Liver (tissue), 9 donors: ENCODE measurements around the gene GNPTG. TPM values are rescaled to one million over a fixed set of nuclear protein-coding genes. Genes with fewer than 3 reads are reported as not detected.
A peak's percentile ranks its signal among the peaks of the same experiment; 100 is the strongest.

Experiments
- DNase-seq: peaks from one replicate; pipeline ENCODE4 v3.0.0-alpha.2; 2017; ENCODE audit warnings: low spot score
- H3K27ac ChIP-seq, 2 donors: one replicate each; pipeline ENCODE4 v1.7.0; 2013; ENCODE audit warnings: inconsistent platforms in 2 of 2, low read length in 2 of 2, control low read depth in 1 of 2, low read depth in 1 of 2, mild to moderate bottlenecking in 1 of 2
- H3K27me3 ChIP-seq, 4 donors: one replicate each; pipeline versions ENCODE4 v1.6.1 to v1.7.0; 2013; ENCODE audit warnings: low read length in 3 of 4, inconsistent platforms in 1 of 4, mild to moderate bottlenecking in 1 of 4, moderate library complexity in 1 of 4; ENCODE audit not compliant: control insufficient read depth in 4 of 4, insufficient read depth in 4 of 4
- H3K36me3 ChIP-seq, 4 donors: one replicate each; pipeline versions ENCODE4 v1.6.1 to v1.7.0; 2013; ENCODE audit warnings: low read length in 3 of 4, mild to moderate bottlenecking in 3 of 4, low read depth in 1 of 4, moderate library complexity in 1 of 4; ENCODE audit not compliant: control insufficient read depth in 4 of 4, insufficient read depth in 3 of 4
- H3K4me1 ChIP-seq, 4 donors: one replicate each; pipeline versions ENCODE4 v1.6.1 to v1.7.0; 2013; ENCODE audit warnings: low read length in 3 of 4, mild to moderate bottlenecking in 3 of 4, moderate library complexity in 1 of 4; ENCODE audit not compliant: control insufficient read depth in 4 of 4, insufficient read depth in 4 of 4
- H3K4me3 ChIP-seq, 3 donors: one replicate each; pipeline versions ENCODE4 v1.6.1 to v1.7.0; 2013; ENCODE audit warnings: low read length in 3 of 3, control low read depth in 1 of 3, low read depth in 1 of 3, mild to moderate bottlenecking in 1 of 3
- H3K9ac ChIP-seq, 2 donors: one replicate each; pipeline ENCODE4 v1.7.0; 2013; ENCODE audit warnings: low read length in 2 of 2, mild to moderate bottlenecking in 2 of 2, moderate library complexity in 2 of 2, control low read depth in 1 of 2, low read depth in 1 of 2
- H3K9me3 ChIP-seq, 4 donors: one replicate each; pipeline versions ENCODE4 v1.6.1 to v1.7.0; 2013; ENCODE audit warnings: low read length in 3 of 4; ENCODE audit not compliant: control insufficient read depth in 4 of 4
- ATF3 ChIP-seq: IDR thresholded peaks from 2 replicates; pipeline ENCODE4 v1.6.1; 2016; ENCODE audit warnings: antibody characterized with exemption
- FOXA1 ChIP-seq: IDR thresholded peaks from 2 replicates; pipeline ENCODE4 v1.6.1; 2016; ENCODE audit warnings: antibody characterized with exemption
- GABPA ChIP-seq, 2 donors: IDR thresholded peaks in 1 of 2; conservative IDR thresholded peaks in 1 of 2; 2 replicates each; pipeline ENCODE4 v1.6.1; 2016; ENCODE audit warnings: antibody characterized with exemption in 2 of 2, mild to moderate bottlenecking in 1 of 2, moderate library complexity in 1 of 2
- JUND ChIP-seq, 2 donors: IDR thresholded peaks; 2 replicates each; pipeline ENCODE4 v1.6.1; 2016; ENCODE audit warnings: antibody characterized with exemption in 2 of 2
- NR2F2 ChIP-seq: IDR thresholded peaks from 2 replicates; pipeline ENCODE4 v1.6.1; 2016; ENCODE audit warnings: antibody characterized with exemption
- RXRA ChIP-seq, 2 donors: IDR thresholded peaks; 2 replicates each; pipeline ENCODE4 v1.6.1; 2017 to 2018; ENCODE audit warnings: antibody characterized with exemption in 2 of 2, mild to moderate bottlenecking in 1 of 2
- SP1 ChIP-seq: IDR thresholded peaks from 2 replicates; pipeline ENCODE4 v1.6.1; 2018; ENCODE audit warnings: antibody characterized with exemption, mild to moderate bottlenecking
- ZBTB33 ChIP-seq: IDR thresholded peaks from 2 replicates; pipeline ENCODE4 v1.6.1; 2016; ENCODE audit warnings: antibody characterized with exemption
- whole genome bisulfite sequencing: extraction: QIAGEN DNeasy Blood & Tissue Kit; methylation state at CpG from one replicate; pipeline ENCODE4 v1.1.7; 2013; 5-methylcytosine and 5-hydroxymethylcytosine counted together
- polyA plus RNA-seq, 2 donors: library from polyadenylated mRNA; stranded (reverse) in 1 of 2; unstranded in 1 of 2; fragments of 200-250 nt in 1 of 2; fragments of >200 nt in 1 of 2; fragmentation: Nextera tagmentation in 1 of 2; extraction: Ambion mirVana in 1 of 2; gene quantifications; one replicate each; pipeline versions ENCODE4 v1.2.1 to v1.2.3, GENCODE V29; 2013 to 2015
- total RNA-seq, 2 donors: library from RNA; depleted of rRNA; stranded (reverse); fragments of >200 nt; gene quantifications; one replicate each; pipeline ENCODE4 v1.2.3, GENCODE V29; 2014
- donor health status: healthy.
- donor health status: healthy.
- donor health status: healthy.
- donor health status: healthy.
- donor health status: healthy.

GNPTG gene
- total and polyA plus RNA-seq, 4 donors, result 24.4 to 79.6 (median 41.0) TPM

GRCh38 chr16:1407753-1408152, 56.0 kb downstream of the GNPTG start:
- no peaks in the 10 kb centered on the region for H3K27me3 ChIP-seq
- TF ChIP-seq RXRA (IDR thresholded peaks at IDR 0.05) (no peak), ZBTB33 (no peak)
- H3K36me3 ChIP-seq, result peaks cover 0 to 25% (median 11%) of the 10 kb centered on the region in 4 donors
- no peak for DNase-seq
- H3K9ac ChIP-seq, result no peak overlapping the region
- H3K9me3 ChIP-seq, result no peaks in the 10 kb centered on the region
- no peak overlapping the region for H3K27ac ChIP-seq
- H3K4me1 ChIP-seq, result peaks cover 5 to 12% (median 7%) of the 10 kb centered on the region in 4 donors
- 42% methylated on average over 11 of the region's 11 CpGs for WGBS
- peak overlapping the region in 1 of 3 donors; percentile 9 for H3K4me3 ChIP-seq

- 8% methylated on average over 42 of the region's 42 CpGs for WGBS
- no peaks in the 10 kb centered on the region for H3K9me3 ChIP-seq
- H3K9ac ChIP-seq, result no peak overlapping the region
- H3K27me3 ChIP-seq, result no peaks in the 10 kb centered on the region
- H3K4me1 ChIP-seq, result peaks cover 5 to 12% (median 8%) of the 10 kb centered on the region in 4 donors
- H3K36me3 ChIP-seq, result peaks cover 0 to 20% (median 7%) of the 10 kb centered on the region in 4 donors
- TF ChIP-seq SP1, result peak; percentile 57
- TF ChIP-seq GABPA (IDR thresholded peaks at IDR 0.05 in 1 of 2, conservative IDR thresholded peaks at IDR 0.05 in 1 of 2), result peak in 1 of 2 donors; percentile 28
- no peak for TF ChIP-seq ATF3
- no peak for TF ChIP-seq FOXA1
- no peak overlapping the region for H3K27ac ChIP-seq
- peak overlapping the region in 2 of 3 donors; percentile 27 to 47 for H3K4me3 ChIP-seq
- peak; percentile 95 for DNase-seq
These were observed 56.6 kb downstream of the GNPTG start for GRCh38 chr16:1408171-1408837.

- Histone ChIP-seq H3K27ac (no peak overlapping the region), H3K4me3 (no peak overlapping the region), H3K27me3 (no peaks in the 10 kb centered on the region), H3K4me1 (peaks cover 6 to 14% (median 10%) of the 10 kb centered on the region in 4 donors), H3K36me3 (peaks cover 0 to 8% (median 5%) of the 10 kb centered on the region in 4 donors), H3K9ac (no peak overlapping the region), H3K9me3 (no peaks in the 10 kb centered on the region)
- no peak for DNase-seq
- 81% methylated on average over 2 of the region's 2 CpGs for WGBS
- TF ChIP-seq JUND (IDR thresholded peaks at IDR 0.05) (no peak), ATF3 (no peak), NR2F2 (no peak)
These were observed 61.1 kb downstream of the GNPTG start for GRCh38 chr16:1412847-1413246.

Other genes with a start within 250 kb of the GNPTG start
- 1 to 10 TPM; 4.2 to 8.5 TPM for gene CACNA1H, start 198.8 kb upstream of the GNPTG start, total RNA-seq
- gene CACNA1H, start 198.8 kb upstream of the GNPTG start, polyA plus RNA-seq, result 1 to 10 TPM in 1 of 2 donors, under 1 TPM in 1; 0.21 to 7.9 TPM
- gene TPSG1, start 126.7 kb upstream of the GNPTG start, total RNA-seq, result not detected
- gene TPSG1, start 126.7 kb upstream of the GNPTG start, polyA plus RNA-seq, result under 1 TPM in 1 of 2 donors, not detected in 1; 0.55 TPM
- gene TPSB2, start 121.7 kb upstream of the GNPTG start, total RNA-seq, result under 1 TPM; 0.09 to 0.67 TPM
- 10 to 100 TPM in 1 of 2 donors, under 1 TPM in 1; 0.24 to 12.7 TPM for gene TPSB2, start 121.7 kb upstream of the GNPTG start, polyA plus RNA-seq
- 1 to 10 TPM in 1 of 2 donors, under 1 TPM in 1; 0.23 to 1.1 TPM for gene TPSAB1, start 111.2 kb upstream of the GNPTG start, total RNA-seq
- 10 to 100 TPM in 1 of 2 donors, 1 to 10 TPM in 1; 1.4 to 10.8 TPM for gene TPSAB1, start 111.2 kb upstream of the GNPTG start, polyA plus RNA-seq
- under 1 TPM in 1 of 2 donors, not detected in 1; 0.28 TPM for gene TPSD1, start 95.9 kb upstream of the GNPTG start, total RNA-seq
- gene TPSD1, start 95.9 kb upstream of the GNPTG start, polyA plus RNA-seq, result under 1 TPM in 1 of 2 donors, not detected in 1; 0.40 TPM
- gene UBE2I, start 42.3 kb upstream of the GNPTG start, total RNA-seq, result 10 to 100 TPM; 21.8 to 23.9 TPM
- 10 to 100 TPM; 19.4 to 23.2 TPM for gene UBE2I, start 42.3 kb upstream of the GNPTG start, polyA plus RNA-seq
- gene BAIAP3, start 18.3 kb upstream of the GNPTG start, total RNA-seq, result 1 to 10 TPM; 2.3 to 2.8 TPM
- gene BAIAP3, start 18.3 kb upstream of the GNPTG start, polyA plus RNA-seq, result 1 to 10 TPM; 1.6 to 3.8 TPM
- 10 to 100 TPM; 20.3 to 29.5 TPM for gene TSR3, start 53 bp upstream of the GNPTG start, total RNA-seq
- gene TSR3, start 53 bp upstream of the GNPTG start, polyA plus RNA-seq, result 10 to 100 TPM; 28.3 to 29.9 TPM
- gene UNKL, start 62.8 kb downstream of the GNPTG start, total RNA-seq, result 10 to 100 TPM in 1 of 2 donors, 1 to 10 TPM in 1; 7.1 to 14.7 TPM
- 1 to 10 TPM; 3.5 to 6.1 TPM for gene UNKL, start 62.8 kb downstream of the GNPTG start, polyA plus RNA-seq
- gene UQCC4, start 68.8 kb downstream of the GNPTG start, total RNA-seq, result 1 to 10 TPM; 6.9 to 8.9 TPM
- 10 to 100 TPM; 13.8 to 16.4 TPM for gene UQCC4, start 68.8 kb downstream of the GNPTG start, polyA plus RNA-seq
- gene PERCC1, start 79.1 kb downstream of the GNPTG start, total RNA-seq, result 1 to 10 TPM in 1 of 2 donors, under 1 TPM in 1; 0.50 to 4.7 TPM
- gene PERCC1, start 79.1 kb downstream of the GNPTG start, polyA plus RNA-seq, result not detected
- under 1 TPM in 1 of 2 donors, not detected in 1; 0.42 TPM for gene CCDC154, start 92.6 kb downstream of the GNPTG start, total RNA-seq
- gene CCDC154, start 92.6 kb downstream of the GNPTG start, polyA plus RNA-seq, result under 1 TPM; 0.18 to 0.39 TPM
- 10 to 100 TPM; 26.1 to 34.4 TPM for gene CLCN7, start 123.1 kb downstream of the GNPTG start, total RNA-seq
- 10 to 100 TPM; 13.9 to 36.2 TPM for gene CLCN7, start 123.1 kb downstream of the GNPTG start, polyA plus RNA-seq
- under 1 TPM; 0.08 to 0.61 TPM for gene PTX4, start 137.0 kb downstream of the GNPTG start, total RNA-seq
- gene PTX4, start 137.0 kb downstream of the GNPTG start, polyA plus RNA-seq, result not detected
- 10 to 100 TPM; 12.9 to 14.6 TPM for gene TELO2, start 141.4 kb downstream of the GNPTG start, total RNA-seq
- 10 to 100 TPM; 17.8 to 19.3 TPM for gene TELO2, start 141.4 kb downstream of the GNPTG start, polyA plus RNA-seq
- gene TMEM204, start 181.7 kb downstream of the GNPTG start, total RNA-seq, result 10 to 100 TPM in 1 of 2 donors, 1 to 10 TPM in 1; 3.5 to 11.7 TPM
- 10 to 100 TPM in 1 of 2 donors, 1 to 10 TPM in 1; 9.8 to 14.4 TPM for gene TMEM204, start 181.7 kb downstream of the GNPTG start, polyA plus RNA-seq